Suprapubic skin (tissue), 4 donors: ENCODE data around the gene DPP10.

Experiments
- EP300 ChIP-seq: sonication (generic); formaldehyde crosslinking; IDR thresholded peaks from one replicate; pipeline ENCODE4 v1.6.1; 2017; ENCODE audit warnings: antibody characterized with exemption
- POLR2A ChIP-seq, 2 donors: fragments of 450-650 bp; IDR thresholded peaks; one replicate each; pipeline ENCODE4 v1.6.1; 2017; ENCODE audit warnings: antibody characterized with exemption in 2 of 2, mild to moderate bottlenecking in 2 of 2, moderate library complexity in 2 of 2
- POLR2AphosphoS5 ChIP-seq, 3 donors: sonication (generic); formaldehyde crosslinking; IDR thresholded peaks; one replicate each; pipeline ENCODE4 v1.6.1; 2017; ENCODE audit warnings: antibody characterized with exemption in 3 of 3
- TF ChIP-seq, protein P1 (sequence below), 2 donors: fragments of 200-600 bp in 1 of 2; fragments of 450-650 bp in 1 of 2; sonication (generic) in 1 of 2; IDR thresholded peaks; one replicate each; pipeline ENCODE4 v1.5.1; 2016 to 2019; ENCODE audit warnings: antibody characterized with exemption in 2 of 2, mild to moderate bottlenecking in 1 of 2, moderate library complexity in 1 of 2

GRCh38 chr2:115746151-115746550 is 1303.7 kb downstream of the DPP10 start:
- TF ChIP-seq POLR2AphosphoS5 (IDR thresholded peaks at IDR 0.05) (no peak), POLR2A (IDR thresholded peaks at IDR 0.05) (no peak), EP300 (no peak)
- TF ChIP-seq, protein P1, sequence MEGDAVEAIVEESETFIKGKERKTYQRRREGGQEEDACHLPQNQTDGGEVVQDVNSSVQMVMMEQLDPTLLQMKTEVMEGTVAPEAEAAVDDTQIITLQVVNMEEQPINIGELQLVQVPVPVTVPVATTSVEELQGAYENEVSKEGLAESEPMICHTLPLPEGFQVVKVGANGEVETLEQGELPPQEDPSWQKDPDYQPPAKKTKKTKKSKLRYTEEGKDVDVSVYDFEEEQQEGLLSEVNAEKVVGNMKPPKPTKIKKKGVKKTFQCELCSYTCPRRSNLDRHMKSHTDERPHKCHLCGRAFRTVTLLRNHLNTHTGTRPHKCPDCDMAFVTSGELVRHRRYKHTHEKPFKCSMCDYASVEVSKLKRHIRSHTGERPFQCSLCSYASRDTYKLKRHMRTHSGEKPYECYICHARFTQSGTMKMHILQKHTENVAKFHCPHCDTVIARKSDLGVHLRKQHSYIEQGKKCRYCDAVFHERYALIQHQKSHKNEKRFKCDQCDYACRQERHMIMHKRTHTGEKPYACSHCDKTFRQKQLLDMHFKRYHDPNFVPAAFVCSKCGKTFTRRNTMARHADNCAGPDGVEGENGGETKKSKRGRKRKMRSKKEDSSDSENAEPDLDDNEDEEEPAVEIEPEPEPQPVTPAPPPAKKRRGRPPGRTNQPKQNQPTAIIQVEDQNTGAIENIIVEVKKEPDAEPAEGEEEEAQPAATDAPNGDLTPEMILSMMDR (IDR thresholded peaks at IDR 0.05) = no peak
